Anterior cingulate cortex (tissue), 58 donors: ENCODE measurements around the gene LRRC75A.
"Not testable (repeated sequence)": the region's sequence is repeated elsewhere in the genome, so short reads cannot be mapped to it uniquely, and the experiment has no call there.

Experiments
- DNase-seq, 58 donors: peaks; one replicate each; lab custom pipeline; 2025; lab: John Stamatoyannopoulos, UW

LRRC75A gene

GRCh38 chr17:16491703-16492612 is at the start of gene LRRC75A:
LRRC75A (minus strand) TSS chr17:16492193; CDS start chr17:16491990, 203 bp downstream.
- peak in 30 of 58 donors; percentile 7 to 79 (median 31) for DNase-seq

- no peak for DNase-seq
Observed at GRCh38 chr17:16537130-16537458, 45.1 kb upstream of the LRRC75A start.

- no peak for DNase-seq
Observed at GRCh38 chr17:16534236-16534635, 42.2 kb upstream of the LRRC75A start.

- no peak for DNase-seq
Observed at GRCh38 chr17:16529906-16530305, 37.9 kb upstream of the LRRC75A start.

GRCh38 chr17:16527298-16527697 is 35.3 kb upstream of the LRRC75A start:
- no peak for DNase-seq

GRCh38 chr17:16525556-16525955 is 33.6 kb upstream of the LRRC75A start:
- DNase-seq, result not testable (repeated sequence)

- peak in 52 of 58 donors; percentile 3 to 85 (median 50) for DNase-seq
Observed at GRCh38 chr17:16521070-16521727, 29.2 kb upstream of the LRRC75A start.

- DNase-seq, result no peak
Observed at GRCh38 chr17:16519021-16519420, 27.0 kb upstream of the LRRC75A start.

- no peak for DNase-seq
Observed at GRCh38 chr17:16517477-16517876, 25.5 kb upstream of the LRRC75A start.

GRCh38 chr17:16516594-16517051 is 24.6 kb upstream of the LRRC75A start:
- DNase-seq, result peak in 52 of 58 donors; percentile 13 to 87 (median 54)

GRCh38 chr17:16515933-16516332 is 23.9 kb upstream of the LRRC75A start:
- no peak for DNase-seq

GRCh38 chr17:16513873-16514272 is 21.9 kb upstream of the LRRC75A start:
- no peak for DNase-seq

GRCh38 chr17:16512011-16512410 is 20.0 kb upstream of the LRRC75A start:
- peak in 1 of 58 donors; percentile 4 for DNase-seq

- no peak for DNase-seq
Observed at GRCh38 chr17:16511593-16511992, 19.6 kb upstream of the LRRC75A start.

GRCh38 chr17:16507918-16508533 is 16.0 kb upstream of the LRRC75A start:
- no peak for DNase-seq

- DNase-seq, result no peak
Observed at GRCh38 chr17:16506188-16506587, 14.2 kb upstream of the LRRC75A start.

- no peak for DNase-seq
Observed at GRCh38 chr17:16504984-16505383, 13.0 kb upstream of the LRRC75A start.

GRCh38 chr17:16496820-16497489 is 5.0 kb upstream of the LRRC75A start:
- no peak for DNase-seq

- DNase-seq, result no peak
Observed at GRCh38 chr17:16495980-16496819, 4.2 kb upstream of the LRRC75A start.

GRCh38 chr17:16495561-16495960 is 3.6 kb upstream of the LRRC75A start:
- no peak for DNase-seq
